LNCaP clone FGC (cell line): ENCODE results near the gene TTC19.

Experiments used
- DNase-seq: peaks from one replicate; pipeline ENCODE4 v3.0.0-alpha.2; 2011; ENCODE audit warnings: low read depth
- H3K4me3 ChIP-seq: 2 replicates; pipeline ENCODE4 v1.5.1; 2011; ENCODE audit warnings: mild to moderate bottlenecking, low read depth, low read length, control low read depth
- TF ChIP-seq, protein P1 (sequence below): IDR thresholded peaks from 2 replicates; pipeline ENCODE4 v1.5.1; 2012; ENCODE audit warnings: mild to moderate bottlenecking; ENCODE audit not compliant: control insufficient read depth, insufficient read depth; ENCODE audit errors: extremely low read depth

TTC19 gene

DNA sequence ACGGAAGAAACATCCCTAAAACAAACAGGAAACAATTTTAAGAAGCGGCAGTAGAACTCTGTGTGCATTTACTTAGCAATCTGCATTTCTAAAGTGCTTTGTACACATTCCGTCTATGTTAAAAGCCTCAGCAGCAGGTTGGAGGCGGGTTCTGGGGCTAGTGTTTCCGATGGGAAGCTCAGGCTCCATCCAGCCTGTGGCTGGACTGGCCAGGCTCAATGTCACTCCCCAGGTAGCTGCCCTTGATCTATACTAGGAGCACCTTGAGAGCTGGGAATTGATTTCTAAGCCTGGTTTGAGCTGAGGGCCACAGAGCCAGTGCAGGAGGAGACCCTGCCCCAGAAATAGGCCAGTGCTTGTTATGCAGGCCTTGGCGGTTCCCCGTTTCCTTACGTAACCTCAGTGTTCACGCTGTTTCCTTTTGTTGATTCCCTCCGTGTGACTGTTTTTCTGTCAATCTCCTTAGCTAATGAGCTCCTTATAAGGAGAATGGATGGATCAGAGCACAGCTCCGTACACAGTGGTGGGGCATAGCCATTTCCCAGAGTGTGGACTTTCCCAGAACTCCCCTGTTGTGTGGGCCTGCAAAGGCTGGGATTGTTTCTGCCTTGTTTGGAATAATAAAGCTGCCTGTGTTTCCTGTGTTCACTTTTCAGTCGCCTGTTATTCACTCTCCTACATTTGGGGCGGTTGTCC lies 33.3 kb upstream of the TTC19 start:
- TF ChIP-seq, protein P1, sequence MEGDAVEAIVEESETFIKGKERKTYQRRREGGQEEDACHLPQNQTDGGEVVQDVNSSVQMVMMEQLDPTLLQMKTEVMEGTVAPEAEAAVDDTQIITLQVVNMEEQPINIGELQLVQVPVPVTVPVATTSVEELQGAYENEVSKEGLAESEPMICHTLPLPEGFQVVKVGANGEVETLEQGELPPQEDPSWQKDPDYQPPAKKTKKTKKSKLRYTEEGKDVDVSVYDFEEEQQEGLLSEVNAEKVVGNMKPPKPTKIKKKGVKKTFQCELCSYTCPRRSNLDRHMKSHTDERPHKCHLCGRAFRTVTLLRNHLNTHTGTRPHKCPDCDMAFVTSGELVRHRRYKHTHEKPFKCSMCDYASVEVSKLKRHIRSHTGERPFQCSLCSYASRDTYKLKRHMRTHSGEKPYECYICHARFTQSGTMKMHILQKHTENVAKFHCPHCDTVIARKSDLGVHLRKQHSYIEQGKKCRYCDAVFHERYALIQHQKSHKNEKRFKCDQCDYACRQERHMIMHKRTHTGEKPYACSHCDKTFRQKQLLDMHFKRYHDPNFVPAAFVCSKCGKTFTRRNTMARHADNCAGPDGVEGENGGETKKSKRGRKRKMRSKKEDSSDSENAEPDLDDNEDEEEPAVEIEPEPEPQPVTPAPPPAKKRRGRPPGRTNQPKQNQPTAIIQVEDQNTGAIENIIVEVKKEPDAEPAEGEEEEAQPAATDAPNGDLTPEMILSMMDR, result no peak
- H3K4me3 ChIP-seq, result peak overlapping the region; percentile 6; the same call in 1 of the 2 replicates
- peak; percentile 78 for DNase-seq

DNA sequence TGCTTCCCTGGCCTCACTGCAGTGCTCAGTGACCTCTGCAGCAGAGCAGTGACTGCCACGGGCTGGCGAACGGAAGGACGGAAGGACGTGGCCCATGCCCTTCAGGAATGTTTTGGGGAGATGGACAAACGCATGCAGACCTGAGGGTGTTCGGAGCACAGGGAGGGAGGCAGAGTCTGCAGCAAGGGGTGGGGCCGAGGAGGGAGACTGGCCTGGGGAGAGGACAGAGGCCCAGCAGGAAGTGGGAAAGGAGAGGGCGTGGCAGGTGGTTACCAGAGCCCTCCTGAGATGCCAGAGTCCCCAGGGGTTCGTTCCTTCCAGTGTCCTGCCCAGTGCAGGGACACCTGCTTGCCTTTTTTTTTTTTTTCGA lies 32.8 kb upstream of the TTC19 start:
- DNase-seq, result no peak
- H3K4me3 ChIP-seq, result peak overlapping the region; percentile 6; the same call in 1 of the 2 replicates
- TF ChIP-seq, protein P1, result no peak

GRCh38 chr17:15967706-15968399 lies 31.8 kb upstream of the TTC19 start:
- DNase-seq, result no peak
- TF ChIP-seq, protein P1, result no peak
- no peak overlapping the region for H3K4me3 ChIP-seq

- TF ChIP-seq, protein P1, result no peak
- no peak overlapping the region for H3K4me3 ChIP-seq
- no peak for DNase-seq
Observed at GRCh38 chr17:15969463-15969862, 30.2 kb upstream of the TTC19 start.

GRCh38 chr17:15970500-15970899 lies 29.1 kb upstream of the TTC19 start:
- TF ChIP-seq, protein P1, result no peak
- no peak overlapping the region for H3K4me3 ChIP-seq
- no peak for DNase-seq

DNA sequence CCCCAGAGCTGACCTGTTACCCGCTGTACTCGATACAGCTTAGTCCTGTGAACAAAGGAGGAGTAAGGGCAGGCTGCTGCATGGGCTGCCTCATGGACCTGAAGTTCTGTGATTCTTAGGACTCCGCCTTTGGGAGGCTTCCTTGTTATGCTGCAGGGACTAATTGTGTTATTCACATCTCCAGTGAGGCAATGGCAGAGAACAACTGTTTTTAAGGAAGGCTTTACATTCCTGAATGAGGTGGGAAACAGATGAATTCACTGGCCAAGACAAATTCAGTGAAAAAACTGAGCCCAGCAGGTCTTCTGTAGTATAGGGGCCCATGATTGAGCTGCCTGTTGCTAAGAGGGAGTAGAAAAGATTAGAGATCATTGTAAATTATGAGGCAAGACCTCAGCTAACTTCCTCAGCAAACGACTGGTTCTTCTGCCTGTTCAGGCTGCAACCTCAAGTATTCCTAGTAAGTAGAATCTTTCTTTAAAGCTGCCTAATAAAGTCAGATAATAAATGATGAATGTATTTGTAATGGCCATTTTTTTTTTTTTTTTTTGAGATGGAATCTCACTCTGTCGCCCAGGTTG lies 28.4 kb upstream of the TTC19 start:
- H3K4me3 ChIP-seq, result no peak overlapping the region
- TF ChIP-seq, protein P1, result no peak
- DNase-seq, result no peak

DNA sequence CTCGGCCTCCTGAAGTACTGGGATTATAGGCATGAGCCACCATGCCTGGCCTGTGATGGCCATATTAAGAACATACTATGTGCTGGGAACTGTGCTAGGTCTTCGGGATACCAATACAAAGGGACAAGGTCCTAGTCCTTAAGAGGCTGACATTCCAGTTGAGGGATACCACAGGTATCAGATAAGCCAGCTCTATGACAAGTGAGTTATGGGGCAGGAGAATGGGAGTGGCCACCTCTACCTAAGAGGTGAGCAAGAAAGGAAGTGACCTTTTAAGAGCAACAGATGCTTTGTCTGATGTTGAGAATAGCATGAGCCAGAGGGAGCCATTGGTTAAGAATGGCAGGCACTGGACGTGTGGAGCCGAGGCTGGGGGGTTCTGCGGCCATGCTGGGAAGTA lies 27.7 kb upstream of the TTC19 start:
- DNase-seq, result no peak
- no peak overlapping the region for H3K4me3 ChIP-seq
- TF ChIP-seq, protein P1, result no peak
